ENCODE results near the gene CLNK. TPM values are rescaled to one million over a fixed set of nuclear protein-coding genes. Genes with fewer than 3 reads are reported as not detected.

Gene CLNK
- total and polyA plus RNA-seq, 12 donors, result 0.15 to 0.62 TPM; not detected in 10

DNA sequence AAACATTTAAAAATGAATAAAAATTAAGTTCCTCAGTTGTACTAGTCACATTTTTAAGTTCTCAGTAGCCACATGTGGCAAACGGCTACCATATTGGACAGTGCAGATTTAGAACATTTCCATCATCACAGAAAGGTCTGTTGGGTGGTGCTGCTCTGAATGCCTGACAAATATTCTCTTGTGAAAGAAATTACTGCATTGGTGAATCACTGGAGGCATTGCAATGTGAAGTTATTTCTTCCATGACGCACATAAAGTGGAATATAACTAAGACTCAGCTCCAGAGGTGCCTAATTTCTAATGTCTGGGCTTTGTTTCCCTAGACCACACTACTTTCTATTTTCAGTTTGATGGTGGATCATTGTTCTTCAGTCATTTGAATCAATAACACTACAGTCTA, 44.9 kb downstream of the CLNK start:
- intact Hi-C loops (cut with DNase I), result no loop called here
- Histone ChIP-seq H3K4me1 (peaks cover 0 to 5% (median 0%) of the 10 kb centered on the region in 9 donors), H3K27ac (no peak overlapping the region), H3K36me3 (no peaks in the 10 kb centered on the region), H3K27me3 (peaks cover 0 to 4% (median 0%) of the 10 kb centered on the region in 7 donors), H3K4me3 (no peak overlapping the region), H3K9me3 (no peaks in the 10 kb centered on the region)
- 87 to 88% methylated on average over 2 of the region's 2 CpGs for WGBS, 2 donors
- ATAC-seq, result no peak
- DNase-seq, result no peak
- TF ChIP-seq CTCF (IDR thresholded peaks at IDR 0.05), result no peak

GRCh38 chr4:10639100-10639499, 45.5 kb downstream of the CLNK start:
- TF ChIP-seq CTCF (IDR thresholded peaks at IDR 0.05), result no peak
- Histone ChIP-seq H3K27ac (no peak overlapping the region), H3K27me3 (peaks cover 0 to 4% (median 0%) of the 10 kb centered on the region in 7 donors), H3K4me3 (no peak overlapping the region), H3K36me3 (no peaks in the 10 kb centered on the region), H3K4me1 (peaks cover 0 to 5% (median 0%) of the 10 kb centered on the region in 9 donors), H3K9me3 (no peaks in the 10 kb centered on the region)
- 71 to 77% methylated on average over 1 of the region's 1 CpG for WGBS, 2 donors
- ATAC-seq (no peak), DNase-seq (no peak)
- intact Hi-C loops (cut with DNase I), result no loop called here

GRCh38 chr4:10635091-10635490, 49.5 kb downstream of the CLNK start:
- WGBS, 2 donors, result 31 to 52% methylated on average over 6 of the region's 6 CpGs
- intact Hi-C loops (cut with DNase I), result no loop called here
- H3K27me3 ChIP-seq, result peaks cover 0 to 5% (median 0%) of the 10 kb centered on the region in 7 donors
- no peak for TF ChIP-seq CTCF (IDR thresholded peaks at IDR 0.05)
- no peak overlapping the region for H3K27ac ChIP-seq
- no peaks in the 10 kb centered on the region for H3K9me3 ChIP-seq
- H3K36me3 ChIP-seq, result no peaks in the 10 kb centered on the region
- no peak overlapping the region for H3K4me3 ChIP-seq
- ATAC-seq, result no peak
- no peak for DNase-seq
- no peaks in the 10 kb centered on the region for H3K4me1 ChIP-seq

GRCh38 chr4:10629394-10629793, 55.2 kb downstream of the CLNK start:
- Histone ChIP-seq H3K36me3 (no peaks in the 10 kb centered on the region), H3K27me3 (peaks cover 0 to 10% (median 0%) of the 10 kb centered on the region in 7 donors), H3K27ac (no peak overlapping the region), H3K4me1 (no peaks in the 10 kb centered on the region), H3K4me3 (no peak overlapping the region), H3K9me3 (no peaks in the 10 kb centered on the region)
- no peak for TF ChIP-seq CTCF (IDR thresholded peaks at IDR 0.05)
- WGBS, 2 donors, result 85 to 87% methylated on average over 4 of the region's 4 CpGs
- intact Hi-C loops (cut with DNase I), result no loop called here
- DNase-seq (no peak), ATAC-seq (no peak)
